ENCODE data around the gene DNAH9. TPM values are rescaled to one million over a fixed set of nuclear protein-coding genes. Genes with fewer than 3 reads are reported as not detected.

Gene DNAH9
- total RNA-seq, 2 donors from 2014 or later = not detected

DNA sequence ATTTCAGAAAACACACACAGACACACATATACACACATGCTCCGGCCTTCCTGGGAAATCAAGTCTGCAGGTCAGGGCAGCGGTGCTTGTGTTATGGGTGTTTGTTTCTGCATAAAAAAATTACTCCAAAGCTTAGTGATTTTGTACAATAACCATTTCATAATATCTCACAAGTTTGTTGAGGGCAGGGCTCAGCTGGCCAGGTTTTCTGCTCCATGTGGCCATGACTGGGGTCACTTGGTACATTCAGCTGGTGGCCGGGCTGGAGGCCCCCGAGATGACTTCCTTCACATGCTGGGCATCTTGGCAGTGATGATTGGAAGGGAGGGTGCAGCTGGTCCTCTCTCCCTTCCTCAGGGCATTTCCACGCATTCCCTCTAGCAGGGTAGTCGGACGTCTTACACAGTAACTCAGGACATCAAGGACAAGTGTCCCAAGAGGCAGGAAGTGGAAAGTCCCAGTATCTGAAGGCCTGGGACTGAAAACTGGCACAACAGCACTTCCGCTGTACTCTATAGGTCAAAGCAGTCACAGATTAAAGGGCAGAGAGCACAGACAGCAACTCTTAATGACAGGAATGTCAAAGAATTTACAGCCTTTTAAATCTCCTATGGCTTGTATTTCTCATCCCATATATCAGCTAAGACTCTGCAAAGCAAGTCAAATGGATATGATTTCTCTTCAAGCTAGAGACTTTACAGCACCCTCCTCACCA lies 271.6 kb downstream of the DNAH9 start:
- no peaks in the 10 kb centered on the region for H3K27me3 ChIP-seq (replicated peaks; ENCODE audit: insufficient read depth)
- no peaks in the 10 kb centered on the region for H3K9me3 ChIP-seq
- ATAC-seq (ENCODE audit: insufficient number of reproducible peaks, low FRiP score, low read depth) (no peak), DNase-seq (ENCODE audit: low spot score) (no peak)
- H3K27ac ChIP-seq = no peak overlapping the region
- no peaks in the 10 kb centered on the region for H3K4me1 ChIP-seq (ENCODE audit: control insufficient read depth in 1 of 2, low read depth in 2 of 2)
- no peaks in the 10 kb centered on the region for H3K36me3 ChIP-seq
- H3K4me3 ChIP-seq = no peak overlapping the region
- TF ChIP-seq, protein P1, sequence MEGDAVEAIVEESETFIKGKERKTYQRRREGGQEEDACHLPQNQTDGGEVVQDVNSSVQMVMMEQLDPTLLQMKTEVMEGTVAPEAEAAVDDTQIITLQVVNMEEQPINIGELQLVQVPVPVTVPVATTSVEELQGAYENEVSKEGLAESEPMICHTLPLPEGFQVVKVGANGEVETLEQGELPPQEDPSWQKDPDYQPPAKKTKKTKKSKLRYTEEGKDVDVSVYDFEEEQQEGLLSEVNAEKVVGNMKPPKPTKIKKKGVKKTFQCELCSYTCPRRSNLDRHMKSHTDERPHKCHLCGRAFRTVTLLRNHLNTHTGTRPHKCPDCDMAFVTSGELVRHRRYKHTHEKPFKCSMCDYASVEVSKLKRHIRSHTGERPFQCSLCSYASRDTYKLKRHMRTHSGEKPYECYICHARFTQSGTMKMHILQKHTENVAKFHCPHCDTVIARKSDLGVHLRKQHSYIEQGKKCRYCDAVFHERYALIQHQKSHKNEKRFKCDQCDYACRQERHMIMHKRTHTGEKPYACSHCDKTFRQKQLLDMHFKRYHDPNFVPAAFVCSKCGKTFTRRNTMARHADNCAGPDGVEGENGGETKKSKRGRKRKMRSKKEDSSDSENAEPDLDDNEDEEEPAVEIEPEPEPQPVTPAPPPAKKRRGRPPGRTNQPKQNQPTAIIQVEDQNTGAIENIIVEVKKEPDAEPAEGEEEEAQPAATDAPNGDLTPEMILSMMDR (IDR thresholded peaks at IDR 0.05) = no peak

DNA sequence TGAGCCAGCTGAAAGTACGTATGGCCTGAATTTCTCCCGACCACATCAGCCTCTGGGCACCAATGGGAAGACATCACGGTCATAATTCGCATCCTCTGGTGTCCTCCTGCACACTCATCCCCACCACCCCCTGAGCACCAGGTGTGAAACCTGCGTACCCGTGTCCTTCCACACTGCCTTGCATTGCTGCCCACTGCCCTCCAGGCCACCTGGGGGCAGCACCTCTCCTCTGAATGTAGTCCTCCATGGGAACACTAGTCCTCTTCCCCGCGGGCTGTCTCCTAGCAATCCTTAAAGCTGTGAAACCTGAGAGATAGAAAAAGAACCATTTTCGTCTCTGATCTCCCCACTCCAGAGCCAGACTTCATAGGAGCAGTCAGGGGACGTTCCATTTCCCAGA lies 273.5 kb downstream of the DNAH9 start:
- TF ChIP-seq, protein P1 (IDR thresholded peaks at IDR 0.05) = no peak
- Histone ChIP-seq H3K9me3 (no peaks in the 10 kb centered on the region), H3K36me3 (no peaks in the 10 kb centered on the region), H3K4me1 (ENCODE audit: control insufficient read depth in 1 of 2, low read depth in 2 of 2) (no peaks in the 10 kb centered on the region), H3K27ac (no peak overlapping the region), H3K27me3 (replicated peaks; ENCODE audit: insufficient read depth) (no peaks in the 10 kb centered on the region), H3K4me3 (no peak overlapping the region)
- ATAC-seq (ENCODE audit: insufficient number of reproducible peaks, low FRiP score, low read depth) = no peak
- DNase-seq (ENCODE audit: low spot score) = no peak

DNA sequence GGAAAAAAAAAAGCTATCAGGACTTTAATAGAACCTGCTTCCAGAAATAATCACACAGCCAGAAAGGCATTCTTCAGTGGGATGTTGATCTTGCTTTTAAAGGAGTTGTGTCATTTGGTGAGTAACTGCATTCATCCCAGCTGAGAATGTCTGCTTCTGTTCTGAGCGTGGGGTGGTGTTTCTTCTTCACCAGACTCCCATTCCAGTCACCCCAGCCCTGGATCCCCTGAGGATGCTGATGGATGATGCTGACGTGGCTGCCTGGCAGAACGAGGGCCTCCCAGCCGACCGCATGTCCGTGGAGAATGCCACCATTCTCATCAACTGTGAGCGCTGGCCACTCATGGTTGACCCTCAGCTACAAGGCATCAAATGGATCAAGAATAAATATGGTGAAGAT lies 276.5 kb downstream of the DNAH9 start:
- H3K9me3 ChIP-seq = no peaks in the 10 kb centered on the region
- ATAC-seq (ENCODE audit: insufficient number of reproducible peaks, low FRiP score, low read depth) (no peak), DNase-seq (ENCODE audit: low spot score) (no peak)
- no peaks in the 10 kb centered on the region for H3K27me3 ChIP-seq (replicated peaks; ENCODE audit: insufficient read depth)
- H3K4me1 ChIP-seq (ENCODE audit: control insufficient read depth in 1 of 2, low read depth in 2 of 2) = no peaks in the 10 kb centered on the region
- TF ChIP-seq, protein P1 (IDR thresholded peaks at IDR 0.05) = no peak
- no peak overlapping the region for H3K4me3 ChIP-seq
- H3K36me3 ChIP-seq = no peaks in the 10 kb centered on the region
- no peak overlapping the region for H3K27ac ChIP-seq

DNA sequence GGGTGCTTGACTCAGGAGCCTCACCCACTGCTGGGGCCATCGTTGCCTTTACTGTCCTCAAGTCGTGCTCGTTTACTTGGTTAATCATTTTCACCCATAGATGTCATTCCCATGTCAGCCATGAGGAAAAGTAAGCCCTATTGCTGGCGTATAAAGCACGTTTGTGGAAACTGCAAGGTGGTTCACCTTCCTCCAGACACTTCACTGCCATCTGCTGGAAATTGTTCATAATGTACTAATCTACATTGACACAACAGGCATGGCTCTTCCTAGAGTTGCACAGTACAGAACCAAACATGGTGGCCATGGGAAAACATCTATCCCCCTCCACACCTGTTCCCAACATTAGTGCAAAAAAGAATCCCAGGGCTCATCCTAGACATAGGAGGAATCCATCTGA lies 282.4 kb downstream of the DNAH9 start:
- H3K4me1 ChIP-seq (ENCODE audit: control insufficient read depth in 1 of 2, low read depth in 2 of 2) = no peaks in the 10 kb centered on the region
- H3K27ac ChIP-seq = no peak overlapping the region
- DNase-seq (ENCODE audit: low spot score) = no peak
- TF ChIP-seq, protein P1 (IDR thresholded peaks at IDR 0.05) = no peak
- ATAC-seq (ENCODE audit: insufficient number of reproducible peaks, low FRiP score, low read depth) = no peak
- no peaks in the 10 kb centered on the region for H3K27me3 ChIP-seq (replicated peaks; ENCODE audit: insufficient read depth)
- H3K4me3 ChIP-seq = no peak overlapping the region
- H3K36me3 ChIP-seq = no peaks in the 10 kb centered on the region
- no peaks in the 10 kb centered on the region for H3K9me3 ChIP-seq

DNA sequence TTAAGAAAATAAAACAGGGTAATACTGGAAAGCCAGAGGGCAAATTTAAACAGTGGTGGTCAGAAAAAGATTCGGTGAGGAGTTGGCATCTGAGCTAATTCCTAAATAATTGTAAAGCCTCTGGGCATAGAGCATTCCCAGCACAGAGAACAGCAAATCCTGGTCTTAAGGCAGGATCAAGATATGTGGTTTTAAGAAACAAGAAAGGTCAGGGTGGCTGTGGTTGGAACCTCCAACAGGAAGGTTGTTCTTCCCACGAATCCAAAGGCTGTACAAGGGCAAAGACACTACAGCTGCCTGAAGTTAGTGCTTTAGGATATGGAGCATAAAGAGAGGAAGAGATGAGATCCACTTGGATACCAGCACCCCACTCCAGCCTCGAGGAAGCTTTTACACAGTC lies 284.4 kb downstream of the DNAH9 start:
- no peak overlapping the region for H3K27ac ChIP-seq
- DNase-seq (ENCODE audit: low spot score) (no peak), ATAC-seq (ENCODE audit: insufficient number of reproducible peaks, low FRiP score, low read depth) (no peak)
- TF ChIP-seq, protein P1 (IDR thresholded peaks at IDR 0.05) = no peak
- no peaks in the 10 kb centered on the region for H3K27me3 ChIP-seq (replicated peaks; ENCODE audit: insufficient read depth)
- no peaks in the 10 kb centered on the region for H3K9me3 ChIP-seq
- H3K36me3 ChIP-seq = no peaks in the 10 kb centered on the region
- H3K4me3 ChIP-seq = no peak overlapping the region
- H3K4me1 ChIP-seq (ENCODE audit: control insufficient read depth in 1 of 2, low read depth in 2 of 2) = no peaks in the 10 kb centered on the region
